Epidermal melanocyte (primary cell): ENCODE data around the gene VPS13A.

Experiments used
- DNase-seq: peaks from one replicate; pipeline ENCODE4 v3.0.0; 2011; ENCODE audit warnings: low spot score; ENCODE audit not compliant: insufficient read length

Gene VPS13A

DNA sequence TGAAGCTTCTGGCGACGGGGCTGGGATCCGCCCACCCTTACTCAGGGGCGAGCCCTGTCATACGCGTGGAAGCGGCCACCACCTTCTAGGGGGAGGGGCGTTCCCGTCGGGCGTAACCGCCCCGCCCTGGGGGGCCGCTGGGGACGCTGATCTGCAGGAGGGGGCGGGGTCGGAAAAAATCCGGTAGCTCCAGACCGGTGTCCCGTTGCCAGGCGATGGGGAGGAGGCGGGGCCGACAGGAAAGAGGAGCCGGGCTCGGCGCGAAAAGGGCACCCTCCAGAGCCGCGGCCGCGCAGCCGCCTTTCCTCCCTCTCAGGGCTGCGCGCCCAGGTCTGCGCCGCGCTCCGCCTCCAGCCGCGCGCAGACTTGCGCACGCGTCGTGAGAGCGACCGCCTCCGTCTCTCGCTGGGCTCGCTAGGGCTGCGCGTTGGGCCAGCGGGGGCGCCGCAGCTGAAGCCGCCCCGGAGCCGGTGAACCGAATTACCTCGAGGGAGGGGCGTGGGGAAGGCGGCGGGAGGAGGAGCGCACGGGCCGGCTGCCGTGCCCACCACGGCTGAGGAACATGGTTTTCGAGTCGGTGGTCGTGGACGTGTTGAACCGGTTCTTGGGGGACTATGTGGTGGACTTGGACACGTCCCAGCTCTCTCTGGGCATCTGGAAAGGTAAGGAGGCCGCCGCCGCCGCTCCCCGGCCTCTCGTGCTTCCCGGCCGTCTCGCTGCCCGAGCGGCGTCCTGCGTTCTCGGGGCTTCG lies at the start of gene VPS13A:
Gene VPS13A, plus strand, starts transcription at position 392 of the 751 bp plus-strand sequence. Its CDS starts 171 bp downstream, at position 563.
- DNase-seq: peak; percentile 66

- DNase-seq: no peak
These were observed 49.1 kb upstream of the VPS13A start for GRCh38 chr9:77128125-77128789.

DNA sequence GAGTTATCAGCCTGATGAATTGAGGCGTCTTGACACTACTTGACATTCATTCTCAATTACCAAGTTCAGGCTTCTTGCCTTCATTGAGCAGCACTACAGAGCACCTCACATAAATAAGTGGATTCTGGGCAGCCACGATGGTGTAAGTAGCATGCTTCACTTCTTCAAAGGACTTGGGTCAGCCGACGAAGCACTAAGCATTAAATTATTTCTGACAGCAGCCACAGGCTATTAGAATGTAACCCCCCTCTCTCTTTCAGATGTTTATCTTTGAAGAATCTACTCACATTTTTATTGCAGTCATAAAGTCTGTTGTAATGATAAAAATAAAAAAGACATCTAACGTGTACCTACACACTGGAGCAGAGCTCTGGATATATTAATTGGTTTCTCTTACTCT lies 45.9 kb upstream of the VPS13A start:
- DNase-seq: no peak

DNA sequence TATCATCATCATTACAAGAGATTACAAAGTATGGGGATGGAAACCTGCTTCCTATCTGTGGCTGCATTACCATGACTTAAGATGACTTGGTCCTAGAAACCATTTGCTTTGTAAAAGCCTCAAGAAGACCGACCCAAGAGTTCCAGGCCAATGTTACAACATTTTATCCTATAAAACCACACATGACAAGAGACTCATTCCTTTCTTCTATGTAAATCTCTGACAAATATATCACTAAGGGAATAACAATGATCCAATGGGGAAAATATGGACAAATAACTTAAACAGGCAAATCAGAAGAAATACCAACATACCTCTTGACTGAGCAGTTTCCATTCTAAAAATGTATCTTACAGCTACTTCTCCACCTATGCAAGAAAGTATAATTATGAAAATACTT lies 44.3 kb upstream of the VPS13A start:
- no peak for DNase-seq

- no peak for DNase-seq
These were observed 35.0 kb upstream of the VPS13A start for GRCh38 chr9:77142366-77142765.

GRCh38 chr9:77149879-77150278 lies 27.5 kb upstream of the VPS13A start:
- DNase-seq: no peak

DNA sequence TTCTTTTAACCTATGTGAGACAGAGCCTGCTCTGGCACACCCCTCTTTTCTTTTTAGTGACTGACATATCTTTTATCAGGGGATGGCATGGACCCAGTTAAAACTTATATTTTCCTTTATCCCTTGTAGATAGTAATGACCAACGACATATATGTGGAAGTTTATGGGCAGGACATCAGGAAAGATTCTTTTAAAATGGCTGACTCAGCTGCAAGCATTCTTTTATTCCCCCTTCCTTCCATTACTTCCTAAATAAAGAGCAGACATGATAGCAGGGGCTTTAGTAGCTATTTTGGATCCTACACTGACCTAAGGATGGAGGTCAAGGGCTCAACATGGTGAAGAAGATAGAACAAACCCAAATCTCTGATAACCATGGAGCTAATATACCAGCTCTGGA lies 25.0 kb upstream of the VPS13A start:
- DNase-seq: no peak

DNA sequence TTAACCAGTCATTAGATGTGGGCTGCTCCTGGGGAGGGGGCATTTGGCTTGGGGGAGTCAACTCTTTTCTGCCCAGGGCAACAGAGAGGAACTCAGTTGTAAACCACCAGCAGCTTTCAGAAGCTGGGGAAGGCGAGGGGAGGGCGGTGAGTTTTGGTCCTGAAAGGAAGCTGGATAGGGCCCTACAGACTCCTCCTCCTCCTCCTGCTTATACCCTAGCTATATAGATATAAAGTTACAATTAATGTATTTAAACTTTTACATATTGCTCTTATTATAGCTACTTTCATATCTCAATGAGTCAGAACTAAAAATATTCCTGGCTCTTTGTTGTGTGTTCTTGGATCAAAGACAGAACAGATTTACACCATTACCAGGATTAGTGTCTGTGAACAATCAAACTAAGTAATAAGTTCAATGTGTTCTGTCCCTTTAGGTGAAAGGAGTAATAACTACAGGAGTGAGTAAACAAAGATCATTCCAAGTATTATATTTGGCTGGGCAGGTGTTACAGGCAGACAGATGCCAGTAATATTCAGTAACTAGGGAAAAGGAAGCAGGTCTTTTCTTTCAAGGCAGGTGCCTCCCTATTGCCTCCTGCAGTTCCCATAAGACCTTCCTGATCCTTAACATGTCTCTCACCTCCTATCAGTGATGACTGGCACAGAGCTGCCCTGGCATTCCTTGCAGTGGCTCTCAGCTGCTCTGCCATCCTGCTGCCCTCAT lies 20.5 kb upstream of the VPS13A start:
- no peak for DNase-seq

DNA sequence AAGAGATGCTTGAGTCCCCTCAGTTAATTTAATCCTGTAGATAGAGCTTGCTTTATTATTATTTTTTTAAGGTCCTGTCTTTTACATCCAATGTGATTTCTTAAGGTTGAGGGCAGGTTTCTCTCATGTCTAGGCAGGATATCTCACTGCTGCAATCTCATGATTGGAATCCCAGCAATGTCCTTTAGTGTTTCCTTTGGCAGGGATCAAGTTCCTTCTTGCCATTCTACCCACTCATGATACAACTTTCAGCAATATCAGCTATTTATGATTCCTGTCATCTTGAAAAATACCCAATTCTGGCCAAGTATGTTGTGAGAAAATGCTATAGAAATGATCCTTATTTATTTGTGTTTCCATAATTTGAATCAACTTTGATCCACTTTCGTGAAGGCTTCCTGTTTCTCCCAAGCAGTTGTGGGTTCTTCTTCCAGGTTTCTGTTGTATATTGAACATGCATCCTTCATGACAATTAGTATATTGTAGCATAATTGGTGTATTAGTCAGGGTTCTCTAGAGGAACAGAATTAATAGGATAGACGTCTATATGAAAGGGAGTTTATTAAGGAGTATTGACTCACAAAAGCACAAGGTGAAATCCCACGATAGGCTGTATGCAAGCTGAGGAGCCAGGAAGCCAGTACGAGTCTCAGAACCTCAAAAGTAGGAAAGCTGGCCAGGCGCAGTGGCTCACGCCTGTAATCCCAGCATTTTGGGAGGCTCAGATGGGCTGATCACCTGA lies 18.4 kb upstream of the VPS13A start:
- no peak for DNase-seq

- no peak for DNase-seq
These were observed 16.1 kb upstream of the VPS13A start for GRCh38 chr9:77161191-77161590.

GRCh38 chr9:77161966-77162365 lies 15.4 kb upstream of the VPS13A start:
- DNase-seq: no peak

DNA sequence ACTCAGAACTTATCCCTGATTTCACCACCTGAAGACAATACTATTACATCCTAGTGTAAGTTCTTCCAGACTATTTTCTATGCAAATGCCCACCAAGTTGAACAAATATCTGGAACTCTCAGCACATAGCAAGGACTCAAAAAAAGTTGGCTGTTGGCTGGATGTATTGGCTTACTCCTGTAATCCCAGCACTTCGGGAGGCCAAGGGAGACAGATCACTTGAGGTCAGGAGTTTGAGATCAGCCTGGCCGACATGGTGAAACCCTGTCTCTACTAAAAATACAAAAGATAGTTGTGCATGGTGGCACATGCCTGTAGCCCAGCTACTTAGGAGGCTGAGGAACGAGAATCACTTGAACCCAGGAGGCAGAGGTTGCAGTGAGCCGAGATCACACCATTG lies 15.0 kb upstream of the VPS13A start:
- DNase-seq: no peak

DNA sequence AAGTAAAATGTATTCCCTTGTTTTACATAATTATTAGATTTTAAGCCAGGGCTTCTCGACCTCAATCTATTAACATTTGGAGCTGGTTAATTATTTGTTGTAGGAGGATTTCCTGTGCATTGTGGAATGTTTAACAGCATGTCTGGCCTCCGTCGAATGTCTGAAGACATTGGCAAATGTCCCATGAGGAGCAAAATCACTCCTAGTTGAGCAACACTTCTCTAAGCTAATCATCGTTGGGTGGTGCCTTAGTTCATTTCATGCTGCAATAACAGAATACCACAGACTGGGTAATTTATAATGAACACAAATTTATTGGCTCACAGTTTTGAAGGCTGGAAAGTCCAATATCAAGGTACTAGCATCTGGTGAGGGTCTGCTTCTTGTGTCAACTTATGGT lies 13.4 kb upstream of the VPS13A start:
- no peak for DNase-seq

DNA sequence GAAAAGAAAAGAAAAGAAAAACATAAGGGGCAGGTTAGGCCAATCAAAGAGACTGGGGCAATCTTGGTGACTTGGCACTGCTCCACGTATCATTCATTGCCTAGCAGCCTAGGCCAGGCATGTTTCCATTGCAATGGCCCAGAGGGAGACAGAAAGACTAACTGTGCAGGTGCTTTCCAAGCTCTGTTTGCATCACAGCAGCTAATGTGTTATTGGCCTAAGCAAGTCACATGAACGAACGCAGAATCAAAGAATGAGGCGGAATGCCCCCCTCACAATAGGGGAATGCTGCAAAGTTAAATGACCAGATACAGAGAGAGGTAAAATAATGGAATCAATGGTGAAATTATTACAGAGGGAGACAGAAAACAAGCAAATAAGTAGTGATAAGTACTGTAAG lies 11.1 kb upstream of the VPS13A start:
- DNase-seq: no peak

- no peak for DNase-seq
These were observed 6.2 kb upstream of the VPS13A start for GRCh38 chr9:77170991-77171699.

- DNase-seq: no peak
These were observed 2.2 kb upstream of the VPS13A start for GRCh38 chr9:77175151-77175550.

DNA sequence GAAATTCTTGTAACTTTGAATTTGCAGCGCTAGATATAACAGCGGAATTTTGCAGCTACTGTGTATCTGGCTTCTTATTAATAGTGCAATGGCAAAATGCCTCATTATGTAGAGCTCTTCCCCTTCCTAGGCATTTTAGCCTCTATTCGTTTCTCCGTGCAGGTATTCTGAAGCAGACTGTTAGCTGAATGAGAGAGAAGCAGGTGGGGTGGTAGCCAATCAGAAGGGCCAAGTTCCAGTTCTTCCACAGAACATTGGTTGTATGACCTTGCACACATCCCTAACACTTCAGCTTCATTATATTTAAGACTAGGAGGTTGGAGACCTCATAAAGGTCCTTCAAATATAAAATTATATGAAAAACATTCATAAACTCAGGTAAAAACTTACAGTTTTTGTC lies 1.2 kb upstream of the VPS13A start:
- DNase-seq: no peak

- no peak for DNase-seq
These were observed 620 bp upstream of the VPS13A start for GRCh38 chr9:77176686-77177142.

DNA sequence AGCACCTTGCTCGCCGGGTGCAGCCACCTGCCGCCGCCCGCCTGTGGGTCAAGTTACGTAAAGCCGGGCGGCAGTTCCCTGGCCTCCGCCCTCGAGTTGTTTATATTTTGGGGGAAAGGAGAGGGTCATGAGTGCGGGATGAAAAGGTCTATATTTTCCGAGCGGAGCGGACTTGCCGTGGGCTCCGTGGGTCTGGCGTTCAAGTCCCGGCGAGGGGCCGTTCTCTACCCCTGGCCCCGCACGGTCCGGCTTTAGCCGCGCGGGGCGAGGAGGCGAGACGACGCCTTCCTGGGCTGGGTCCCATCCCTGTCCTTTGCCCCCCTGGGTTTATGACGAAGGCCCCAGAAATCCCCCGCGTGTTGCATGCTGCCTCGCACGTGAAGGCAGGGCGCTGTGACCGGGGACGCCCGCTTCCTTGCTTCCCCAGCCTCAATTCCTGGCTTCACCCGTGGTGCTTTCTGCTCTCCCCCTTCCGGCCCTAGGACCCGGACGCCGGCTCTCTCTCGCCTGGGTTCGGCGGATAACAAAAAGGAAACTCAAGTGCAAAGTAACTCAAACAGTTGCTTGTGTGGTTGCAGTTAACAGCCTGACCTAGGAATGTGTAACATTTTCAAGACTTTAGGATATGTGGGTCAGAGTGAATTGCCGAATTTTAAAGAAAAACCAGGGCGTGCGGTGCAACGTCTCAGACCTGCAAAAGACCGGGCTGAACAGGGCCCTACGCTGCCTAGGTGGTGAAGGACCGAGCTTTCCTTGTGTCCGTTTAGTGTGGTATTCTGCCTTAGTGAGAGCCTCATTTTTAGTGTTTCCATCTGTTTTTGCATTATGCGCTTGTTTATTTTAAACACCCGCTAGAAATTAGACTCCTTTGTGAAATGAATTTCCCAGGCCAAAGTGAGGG lies 810 bp downstream of the VPS13A start:
- DNase-seq: no peak

GRCh38 chr9:77180056-77180455 lies 2.7 kb downstream of the VPS13A start:
- DNase-seq: no peak
